Peyer's patch (tissue), 4 donors: Measurements from ENCODE around the gene SEC23A.

ENCODE experiments used
- POLR2A ChIP-seq, 2 donors: fragments of 450-650 bp; IDR thresholded peaks; one replicate each; pipeline ENCODE4 v1.5.1; 2017; ENCODE audit warnings: antibody characterized with exemption in 2 of 2, mild to moderate bottlenecking in 2 of 2, moderate library complexity in 2 of 2
- TF ChIP-seq, protein P1 (sequence below), 6 experiments: fragments of 450-650 bp in 4 of 6; fragments of 200-600 bp in 2 of 6; sonication (generic) in 1 of 6; IDR thresholded peaks; one replicate each; pipeline ENCODE4 v1.5.1; 2017 to 2019; ENCODE audit warnings: antibody characterized with exemption in 6 of 6, mild to moderate bottlenecking in 3 of 6, moderate library complexity in 1 of 6

DNA sequence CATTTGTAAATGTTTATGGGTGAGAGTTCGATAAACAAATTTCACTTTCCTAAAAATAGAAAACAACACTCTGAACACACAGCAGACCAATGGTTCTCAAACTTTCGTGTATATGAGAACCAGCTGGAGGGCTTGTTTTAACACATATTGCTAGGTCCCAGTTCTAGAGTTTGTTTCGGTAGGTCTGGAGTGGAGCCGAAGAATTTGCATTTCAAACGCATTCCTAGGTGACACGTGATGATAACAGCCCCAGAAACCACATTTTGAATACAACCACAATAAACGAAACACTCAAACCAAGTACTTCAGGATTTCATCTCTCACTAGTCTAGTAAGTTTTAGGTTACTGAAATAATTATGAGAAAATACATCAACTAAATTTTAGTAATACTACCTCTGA, 17.1 kb downstream of the SEC23A start:
- TF ChIP-seq, protein P1, sequence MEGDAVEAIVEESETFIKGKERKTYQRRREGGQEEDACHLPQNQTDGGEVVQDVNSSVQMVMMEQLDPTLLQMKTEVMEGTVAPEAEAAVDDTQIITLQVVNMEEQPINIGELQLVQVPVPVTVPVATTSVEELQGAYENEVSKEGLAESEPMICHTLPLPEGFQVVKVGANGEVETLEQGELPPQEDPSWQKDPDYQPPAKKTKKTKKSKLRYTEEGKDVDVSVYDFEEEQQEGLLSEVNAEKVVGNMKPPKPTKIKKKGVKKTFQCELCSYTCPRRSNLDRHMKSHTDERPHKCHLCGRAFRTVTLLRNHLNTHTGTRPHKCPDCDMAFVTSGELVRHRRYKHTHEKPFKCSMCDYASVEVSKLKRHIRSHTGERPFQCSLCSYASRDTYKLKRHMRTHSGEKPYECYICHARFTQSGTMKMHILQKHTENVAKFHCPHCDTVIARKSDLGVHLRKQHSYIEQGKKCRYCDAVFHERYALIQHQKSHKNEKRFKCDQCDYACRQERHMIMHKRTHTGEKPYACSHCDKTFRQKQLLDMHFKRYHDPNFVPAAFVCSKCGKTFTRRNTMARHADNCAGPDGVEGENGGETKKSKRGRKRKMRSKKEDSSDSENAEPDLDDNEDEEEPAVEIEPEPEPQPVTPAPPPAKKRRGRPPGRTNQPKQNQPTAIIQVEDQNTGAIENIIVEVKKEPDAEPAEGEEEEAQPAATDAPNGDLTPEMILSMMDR (IDR thresholded peaks at IDR 0.05), result no peak
- TF ChIP-seq POLR2A (IDR thresholded peaks at IDR 0.05), result no peak
